Thoracic aorta (tissue), 2 donors: Measurements from ENCODE around the gene NAT8L. TPM values are rescaled to one million over a fixed set of nuclear protein-coding genes. Genes with fewer than 3 reads are reported as not detected.

Experiments
- ATAC-seq: fragments of 150-250 bp; one replicate; pipeline ENCODE4 v1.8.0; 2017; ENCODE audit warnings: low read depth; ENCODE audit not compliant: insufficient number of reproducible peaks, low FRiP score
- DNase-seq: peaks from one replicate; pipeline ENCODE4 v3.0.0-alpha.2; 2020; ENCODE audit warnings: low spot score
- H3K27ac ChIP-seq, 2 donors: fragments of 200-600 bp; sonication (generic); 1 replicate in 1 of 2; 2 replicates in 1 of 2; pipeline ENCODE4 v1.5.1; 2016; ENCODE audit warnings: mild to moderate bottlenecking in 2 of 2, moderate library complexity in 2 of 2
- H3K27me3 ChIP-seq: fragments of 200-600 bp; sonication (generic); replicated peaks from 2 replicates; pipeline ENCODE4 v1.6.0; 2016; ENCODE audit warnings: mild to moderate bottlenecking; ENCODE audit not compliant: insufficient read depth
- H3K36me3 ChIP-seq: fragments of 200-600 bp; sonication (generic); one replicate; pipeline ENCODE4 v1.5.1; 2016
- H3K4me1 ChIP-seq, 2 donors: fragments of 200-600 bp; sonication (generic); 1 replicate in 1 of 2; 2 replicates in 1 of 2; pipeline versions ENCODE4 v1.5.1 to v1.6.0; 2016; ENCODE audit warnings: low read depth in 2 of 2, mild to moderate bottlenecking in 1 of 2; ENCODE audit not compliant: control insufficient read depth in 1 of 2
- H3K4me3 ChIP-seq: fragments of 200-600 bp; sonication (generic); 2 replicates; pipeline ENCODE4 v1.5.1; 2016; ENCODE audit warnings: mild to moderate bottlenecking
- H3K9me3 ChIP-seq: fragments of 200-600 bp; sonication (generic); 2 replicates; pipeline ENCODE4 v1.5.1; 2016
- CTCF ChIP-seq: fragments of 200-600 bp; sonication (generic); IDR thresholded peaks from one replicate; pipeline ENCODE4 v1.5.1; 2019; ENCODE audit warnings: antibody characterized with exemption
- total RNA-seq, 2 donors: library from RNA; depleted of rRNA; stranded (reverse); fragments of >200 nt; gene quantifications; one replicate each; pipeline versions ENCODE4 v1.1.0 to v1.2.3, GENCODE V29; 2016

The NAT8L gene
- total RNA-seq, 2 donors from 2014 or later: under 0.01 TPM; not detected in 1

GRCh38 chr4:2101346-2102044, 42.4 kb downstream of the NAT8L start:
- H3K4me3 ChIP-seq: no peak overlapping the region
- no peaks in the 10 kb centered on the region for H3K36me3 ChIP-seq
- no peaks in the 10 kb centered on the region for H3K4me1 ChIP-seq
- ATAC-seq (no peak), DNase-seq (no peak)
- H3K9me3 ChIP-seq: peaks cover 19% of the 10 kb centered on the region
- H3K27me3 ChIP-seq: no peaks in the 10 kb centered on the region
- H3K27ac ChIP-seq: no peak overlapping the region
- no peak for TF ChIP-seq CTCF

DNA sequence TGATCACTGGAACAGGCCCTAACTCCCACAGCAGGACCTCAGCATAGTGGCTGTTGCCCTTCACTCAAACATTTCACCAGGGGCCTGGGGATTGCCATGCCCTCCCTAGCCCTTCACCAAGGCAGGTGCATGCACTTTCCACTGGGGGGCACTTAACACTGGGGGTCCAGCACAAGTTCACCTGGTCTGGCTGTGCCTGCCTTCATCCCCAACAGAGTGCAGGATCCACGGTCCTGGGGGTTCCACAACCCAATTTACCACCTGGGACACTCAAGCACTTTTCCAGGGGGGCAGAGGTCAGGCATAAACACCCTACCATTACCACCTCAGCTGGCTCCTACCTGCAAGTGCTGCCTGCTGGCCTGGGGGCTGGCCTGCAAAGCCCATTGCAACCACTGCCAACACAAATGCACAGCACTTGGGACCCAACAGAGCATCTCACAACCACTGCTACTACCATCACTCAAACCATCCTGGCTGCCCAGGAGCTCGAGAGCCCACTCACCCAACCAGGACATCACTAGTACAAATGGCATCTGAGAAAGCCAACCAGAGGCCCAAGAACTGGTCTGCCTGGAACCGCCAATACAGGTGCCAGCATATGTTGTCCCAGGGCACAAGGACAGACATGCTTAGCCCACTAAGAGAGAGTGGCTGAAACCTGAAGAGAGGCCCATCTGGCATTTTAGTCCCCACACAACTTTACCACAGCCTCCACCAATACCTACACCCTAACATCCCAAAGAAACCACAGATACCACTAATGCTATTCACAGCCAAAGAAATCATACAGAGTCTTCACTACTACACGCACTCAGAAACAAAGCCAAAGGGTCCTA, 43.1 kb downstream of the NAT8L start:
- H3K27me3 ChIP-seq: no peaks in the 10 kb centered on the region
- no peaks in the 10 kb centered on the region for H3K36me3 ChIP-seq
- TF ChIP-seq CTCF: no peak
- DNase-seq: no peak
- no peaks in the 10 kb centered on the region for H3K4me1 ChIP-seq
- no peak overlapping the region for H3K27ac ChIP-seq
- H3K4me3 ChIP-seq: no peak overlapping the region
- peaks cover 19% of the 10 kb centered on the region for H3K9me3 ChIP-seq
- ATAC-seq: no peak

- Histone ChIP-seq H3K27me3 (no peaks in the 10 kb centered on the region), H3K4me1 (no peaks in the 10 kb centered on the region), H3K4me3 (no peak overlapping the region), H3K27ac (no peak overlapping the region), H3K36me3 (no peaks in the 10 kb centered on the region), H3K9me3 (peaks cover 19% of the 10 kb centered on the region)
- no peak for DNase-seq
- ATAC-seq: no peak
- no peak for TF ChIP-seq CTCF
Observed at GRCh38 chr4:2103127-2103842, 44.2 kb downstream of the NAT8L start.

DNA sequence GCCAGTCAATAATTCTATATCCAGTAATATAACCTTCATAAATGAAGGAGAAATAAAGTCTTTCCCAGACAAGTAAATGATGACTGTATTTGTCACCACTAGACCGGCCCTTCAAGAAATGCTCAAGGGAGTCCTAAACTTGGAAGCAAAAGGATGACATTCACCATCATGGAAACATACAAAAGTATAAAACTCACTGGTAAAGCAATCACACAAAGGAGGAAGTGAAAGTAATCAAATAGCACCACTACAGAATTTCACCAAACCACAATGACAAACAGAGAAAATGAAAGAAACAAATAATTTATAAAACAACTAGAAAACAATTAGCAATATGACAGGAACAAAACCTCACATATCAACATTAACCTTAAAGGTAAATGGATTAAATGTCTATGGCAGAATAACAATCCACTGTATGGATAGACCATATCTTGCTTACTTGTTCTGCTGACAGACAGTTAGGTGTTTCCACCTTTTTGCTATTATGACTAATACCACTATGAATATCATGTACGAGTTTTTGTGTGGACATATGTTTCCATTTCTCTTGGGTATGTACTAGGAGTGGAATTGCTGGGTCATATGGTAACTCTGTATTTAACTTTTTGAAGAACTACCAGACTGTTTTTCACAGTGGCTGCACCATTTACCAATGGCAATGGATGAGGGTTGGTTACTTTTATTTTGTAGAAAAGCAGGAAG, 44.9 kb downstream of the NAT8L start:
- H3K36me3 ChIP-seq: no peaks in the 10 kb centered on the region
- H3K27ac ChIP-seq: no peak overlapping the region
- no peak for ATAC-seq
- no peaks in the 10 kb centered on the region for H3K27me3 ChIP-seq
- no peak for DNase-seq
- no peak overlapping the region for H3K4me3 ChIP-seq
- H3K9me3 ChIP-seq: peaks cover 19% of the 10 kb centered on the region
- H3K4me1 ChIP-seq: no peaks in the 10 kb centered on the region
- TF ChIP-seq CTCF: no peak
